ENCODE data around the gene FRS3.
A peak's percentile ranks its signal among the peaks of the same experiment; 100 is the strongest.

The FRS3 gene

GRCh38 chr6:41739041-41739440 lies 40.7 kb downstream of the FRS3 start:
- Histone ChIP-seq H3K9me3 (ENCODE audit: control insufficient read depth, insufficient read depth, low read depth, low read length) (no peaks in the 10 kb centered on the region), H3K27ac (ENCODE audit: low read depth, low read length) (no peak overlapping the region), H3K9ac (ENCODE audit: low read length) (no peak overlapping the region), H3K27me3 (ENCODE audit: control insufficient read depth, insufficient read depth, low read length) (no peaks in the 10 kb centered on the region), H3K4me1 (ENCODE audit: control insufficient read depth, insufficient read depth, low read length) (peaks cover 15% of the 10 kb centered on the region), H3K4me3 (ENCODE audit: low read depth, low read length) (no peak overlapping the region), H3K36me3 (ENCODE audit: control insufficient read depth, insufficient read depth, low read length) (no peaks in the 10 kb centered on the region)

GRCh38 chr6:41737591-41738130 lies 42.0 kb downstream of the FRS3 start:
- H3K4me3 ChIP-seq (ENCODE audit: low read depth, low read length): no peak overlapping the region
- peaks cover 25% of the 10 kb centered on the region for H3K4me1 ChIP-seq (ENCODE audit: control insufficient read depth, insufficient read depth, low read length)
- H3K9me3 ChIP-seq (ENCODE audit: control insufficient read depth, insufficient read depth, low read depth, low read length): no peaks in the 10 kb centered on the region
- no peak overlapping the region for H3K9ac ChIP-seq (ENCODE audit: low read length)
- H3K36me3 ChIP-seq (ENCODE audit: control insufficient read depth, insufficient read depth, low read length): no peaks in the 10 kb centered on the region
- H3K27me3 ChIP-seq (ENCODE audit: control insufficient read depth, insufficient read depth, low read length): peaks cover 6% of the 10 kb centered on the region
- H3K27ac ChIP-seq (ENCODE audit: low read depth, low read length): no peak overlapping the region

- H3K9me3 ChIP-seq (ENCODE audit: control insufficient read depth, insufficient read depth, low read depth, low read length): no peaks in the 10 kb centered on the region
- no peak overlapping the region for H3K9ac ChIP-seq (ENCODE audit: low read length)
- no peak overlapping the region for H3K27ac ChIP-seq (ENCODE audit: low read depth, low read length)
- peaks cover 28% of the 10 kb centered on the region for H3K4me1 ChIP-seq (ENCODE audit: control insufficient read depth, insufficient read depth, low read length)
- no peaks in the 10 kb centered on the region for H3K36me3 ChIP-seq (ENCODE audit: control insufficient read depth, insufficient read depth, low read length)
- no peak overlapping the region for H3K4me3 ChIP-seq (ENCODE audit: low read depth, low read length)
- peaks cover 6% of the 10 kb centered on the region for H3K27me3 ChIP-seq (ENCODE audit: control insufficient read depth, insufficient read depth, low read length)
Observed at GRCh38 chr6:41736800-41737555, 42.7 kb downstream of the FRS3 start.

GRCh38 chr6:41736186-41736733 lies 43.4 kb downstream of the FRS3 start:
- H3K36me3 ChIP-seq (ENCODE audit: control insufficient read depth, insufficient read depth, low read length): no peaks in the 10 kb centered on the region
- no peak overlapping the region for H3K9ac ChIP-seq (ENCODE audit: low read length)
- H3K4me1 ChIP-seq (ENCODE audit: control insufficient read depth, insufficient read depth, low read length): peaks cover 28% of the 10 kb centered on the region
- H3K4me3 ChIP-seq (ENCODE audit: low read depth, low read length): peak overlapping the region; percentile 75
- H3K27ac ChIP-seq (ENCODE audit: low read depth, low read length): no peak overlapping the region
- H3K27me3 ChIP-seq (ENCODE audit: control insufficient read depth, insufficient read depth, low read length): peaks cover 6% of the 10 kb centered on the region
- H3K9me3 ChIP-seq (ENCODE audit: control insufficient read depth, insufficient read depth, low read depth, low read length): no peaks in the 10 kb centered on the region

GRCh38 chr6:41735427-41736185 lies 44.1 kb downstream of the FRS3 start, which contains the start of gene TFEB:
Gene TFEB (minus strand): TSS chr6:41735608. CDS start chr6:41691213, 44,395 bp downstream.
- no peaks in the 10 kb centered on the region for H3K9me3 ChIP-seq (ENCODE audit: control insufficient read depth, insufficient read depth, low read depth, low read length)
- H3K27me3 ChIP-seq (ENCODE audit: control insufficient read depth, insufficient read depth, low read length): peaks cover 6% of the 10 kb centered on the region
- H3K4me3 ChIP-seq (ENCODE audit: low read depth, low read length): peak within 1 kb of the TSS; percentile 75
- H3K36me3 ChIP-seq (ENCODE audit: control insufficient read depth, insufficient read depth, low read length): no peaks in the 10 kb centered on the region
- peaks cover 30% of the 10 kb centered on the region for H3K4me1 ChIP-seq (ENCODE audit: control insufficient read depth, insufficient read depth, low read length)
- no peak within 1 kb of the TSS for H3K27ac ChIP-seq (ENCODE audit: low read depth, low read length)
- H3K9ac ChIP-seq (ENCODE audit: low read length): no peak within 1 kb of the TSS

- Histone ChIP-seq H3K4me1 (ENCODE audit: control insufficient read depth, insufficient read depth, low read length) (peaks cover 37% of the 10 kb centered on the region), H3K4me3 (ENCODE audit: low read depth, low read length) (peak overlapping the region; percentile 75), H3K27me3 (ENCODE audit: control insufficient read depth, insufficient read depth, low read length) (peaks cover 6% of the 10 kb centered on the region), H3K9me3 (ENCODE audit: control insufficient read depth, insufficient read depth, low read depth, low read length) (no peaks in the 10 kb centered on the region), H3K27ac (ENCODE audit: low read depth, low read length) (no peak overlapping the region), H3K36me3 (ENCODE audit: control insufficient read depth, insufficient read depth, low read length) (no peaks in the 10 kb centered on the region), H3K9ac (ENCODE audit: low read length) (no peak overlapping the region)
Observed at GRCh38 chr6:41734666-41735426, 44.9 kb downstream of the FRS3 start.

- Histone ChIP-seq H3K27ac (ENCODE audit: low read depth, low read length) (no peak overlapping the region; the same call in 1 of the 2 replicates), H3K27me3 (ENCODE audit: control insufficient read depth, insufficient read depth, low read length) (peaks cover 6% of the 10 kb centered on the region), H3K4me3 (ENCODE audit: low read depth, low read length) (peak overlapping the region; percentile 75), H3K9me3 (ENCODE audit: control insufficient read depth, insufficient read depth, low read depth, low read length) (no peaks in the 10 kb centered on the region), H3K4me1 (ENCODE audit: control insufficient read depth, insufficient read depth, low read length) (peaks cover 43% of the 10 kb centered on the region), H3K9ac (ENCODE audit: low read length) (peak overlapping the region; percentile 10), H3K36me3 (ENCODE audit: control insufficient read depth, insufficient read depth, low read length) (no peaks in the 10 kb centered on the region)
Observed at GRCh38 chr6:41733707-41734665, 45.7 kb downstream of the FRS3 start.

GRCh38 chr6:41733360-41733706 lies 46.4 kb downstream of the FRS3 start:
- Histone ChIP-seq H3K27me3 (ENCODE audit: control insufficient read depth, insufficient read depth, low read length) (peaks cover 6% of the 10 kb centered on the region), H3K36me3 (ENCODE audit: control insufficient read depth, insufficient read depth, low read length) (no peaks in the 10 kb centered on the region), H3K9ac (ENCODE audit: low read length) (peak overlapping the region; percentile 10), H3K4me1 (ENCODE audit: control insufficient read depth, insufficient read depth, low read length) (peaks cover 46% of the 10 kb centered on the region), H3K4me3 (ENCODE audit: low read depth, low read length) (peak overlapping the region; percentile 75), H3K27ac (ENCODE audit: low read depth, low read length) (no peak overlapping the region), H3K9me3 (ENCODE audit: control insufficient read depth, insufficient read depth, low read depth, low read length) (no peaks in the 10 kb centered on the region)

GRCh38 chr6:41732591-41733359 lies 46.9 kb downstream of the FRS3 start:
- Histone ChIP-seq H3K4me1 (ENCODE audit: control insufficient read depth, insufficient read depth, low read length) (peaks cover 46% of the 10 kb centered on the region), H3K27ac (ENCODE audit: low read depth, low read length) (no peak overlapping the region), H3K9ac (ENCODE audit: low read length) (peak overlapping the region; percentile 10), H3K9me3 (ENCODE audit: control insufficient read depth, insufficient read depth, low read depth, low read length) (no peaks in the 10 kb centered on the region), H3K27me3 (ENCODE audit: control insufficient read depth, insufficient read depth, low read length) (peaks cover 6% of the 10 kb centered on the region), H3K36me3 (ENCODE audit: control insufficient read depth, insufficient read depth, low read length) (no peaks in the 10 kb centered on the region), H3K4me3 (ENCODE audit: low read depth, low read length) (peak overlapping the region; percentile 75)

All from HUES6 (cell line).